Left forelimb (tissue), 1 donor: ENCODE measurements around the gene CDK9.
"Not testable (repeated sequence)": the region's sequence is repeated elsewhere in the genome, so short reads cannot be mapped to it uniquely, and the experiment has no call there.

Source experiments
- DNase-seq: peaks from one replicate; pipeline ENCODE4 v3.0.0-alpha.2; 2018; ENCODE audit warnings: low spot score

Gene CDK9

GRCh38 chr9:127826253-127826913 lies 40.5 kb downstream of the CDK9 start:
- DNase-seq = peak; percentile 62

DNA sequence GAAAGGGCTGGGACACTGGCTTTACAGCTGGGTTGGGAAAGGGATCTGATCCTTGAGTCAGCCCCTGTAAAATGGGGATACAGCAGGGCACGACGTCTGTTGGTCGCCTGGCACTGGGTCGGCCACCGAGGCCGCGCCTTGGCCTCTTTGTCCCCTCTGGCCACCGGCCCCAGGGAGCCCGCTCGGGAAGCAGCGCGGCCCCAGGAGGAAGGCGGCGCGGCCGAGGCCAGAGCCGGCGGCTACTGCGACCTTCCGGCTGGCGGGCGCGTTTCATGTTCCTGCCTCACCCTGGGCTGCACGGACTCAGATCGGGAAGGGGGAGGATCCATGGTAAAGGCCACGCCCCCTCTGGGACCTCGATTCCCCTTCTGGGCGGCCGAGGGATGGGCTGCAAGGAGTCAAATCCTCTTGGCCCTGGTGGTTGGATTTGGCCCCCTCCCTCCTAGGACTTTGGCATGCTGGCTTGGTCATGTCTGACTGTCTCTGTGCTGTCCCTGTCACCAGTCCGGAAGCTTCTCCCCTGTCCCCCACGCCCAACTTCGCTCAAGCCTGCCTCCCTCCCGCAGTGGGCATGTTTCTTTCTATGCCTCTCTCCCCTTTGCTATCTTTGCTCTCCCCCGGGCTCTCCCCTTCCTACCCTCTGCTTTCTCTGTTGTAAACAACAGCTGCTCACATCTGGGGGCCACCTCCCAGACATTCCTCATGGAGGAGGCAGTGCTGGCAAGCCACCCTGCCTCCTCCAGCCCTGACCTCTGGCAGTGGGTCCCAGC lies 42.6 kb downstream of the CDK9 start:
- DNase-seq = peak; percentile 84

DNA sequence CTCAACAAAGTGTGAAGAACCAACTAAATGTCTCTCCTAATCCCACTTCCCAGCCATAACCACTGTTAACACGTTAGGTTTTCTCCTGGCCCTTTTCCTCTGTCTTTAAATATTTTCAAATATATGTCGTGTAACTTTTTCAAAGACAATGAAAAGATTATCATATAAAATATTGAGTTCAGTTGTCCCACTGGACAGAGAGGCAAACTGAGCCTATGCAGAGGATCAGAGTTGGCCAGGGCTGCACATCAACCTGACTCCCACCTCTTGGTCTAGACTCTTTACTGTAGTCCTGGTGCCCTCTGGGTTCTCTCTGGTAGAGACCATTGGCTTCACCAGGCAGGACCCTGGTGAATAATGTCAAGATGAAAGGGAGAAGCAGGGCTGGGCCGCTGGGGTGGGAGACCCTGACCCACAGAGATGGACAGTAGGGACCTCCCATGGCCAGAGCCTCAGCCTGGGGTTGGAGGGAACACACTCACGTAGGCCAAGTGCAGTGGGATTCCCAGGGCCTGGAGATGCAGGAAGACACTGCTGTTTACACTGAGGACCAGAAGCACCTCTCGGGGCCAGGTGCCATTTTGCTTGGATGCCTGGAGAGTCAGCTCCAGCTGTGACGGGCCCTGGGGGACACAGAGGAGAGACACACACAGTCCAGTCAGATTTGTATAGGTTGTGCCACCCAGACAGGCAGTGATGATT lies 43.5 kb downstream of the CDK9 start:
- peak; percentile 53 for DNase-seq

- DNase-seq = no peak
These were observed 46.4 kb downstream of the CDK9 start for GRCh38 chr9:127832248-127832647.

DNA sequence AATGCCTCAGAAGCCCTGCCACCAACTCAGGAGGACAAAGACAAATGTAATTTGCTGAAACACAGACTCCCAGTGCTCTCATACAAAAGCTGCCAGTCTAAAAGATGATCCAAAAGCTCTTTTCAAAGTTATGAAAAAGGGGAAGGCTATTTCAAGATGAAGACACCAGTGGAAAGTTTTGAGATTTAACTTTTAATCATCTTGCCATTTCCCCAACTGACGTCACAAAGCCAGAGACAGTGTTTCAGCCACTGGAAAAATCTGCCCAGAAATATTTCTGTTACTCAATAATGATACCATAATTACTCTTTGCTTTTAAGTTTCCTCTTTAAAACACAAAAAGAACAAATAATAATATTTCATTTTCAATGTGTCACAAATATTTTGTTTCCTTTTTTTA lies 47.7 kb downstream of the CDK9 start:
- no peak for DNase-seq

DNA sequence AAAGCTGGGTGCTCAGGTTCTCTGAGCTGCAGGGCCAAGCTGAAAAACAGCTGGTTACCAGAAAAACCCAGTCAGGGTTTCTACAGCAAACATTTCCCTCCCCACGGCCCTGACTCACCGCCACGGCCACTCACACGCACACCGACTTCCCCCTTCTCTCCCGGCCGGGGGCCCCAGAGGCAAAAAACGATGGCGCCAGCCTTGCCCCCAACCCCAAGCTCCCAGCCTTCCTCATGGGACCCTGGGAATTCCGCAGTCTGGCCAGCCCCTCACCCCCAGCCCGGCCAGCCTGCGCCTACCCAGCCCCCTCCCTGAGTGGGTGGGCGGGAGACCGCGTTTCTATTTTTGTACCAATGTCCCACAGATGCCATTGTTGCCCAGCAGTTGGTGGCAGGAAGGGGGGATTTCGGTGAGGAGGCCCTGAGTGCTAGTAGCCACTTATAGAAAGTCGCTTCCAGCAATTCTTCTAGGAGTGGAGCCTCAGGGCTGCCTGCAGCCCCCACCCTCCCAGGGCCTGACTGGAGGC lies 50.2 kb downstream of the CDK9 start:
- DNase-seq = no peak

GRCh38 chr9:127836561-127836960 lies 50.7 kb downstream of the CDK9 start:
- DNase-seq = not testable (repeated sequence)

DNA sequence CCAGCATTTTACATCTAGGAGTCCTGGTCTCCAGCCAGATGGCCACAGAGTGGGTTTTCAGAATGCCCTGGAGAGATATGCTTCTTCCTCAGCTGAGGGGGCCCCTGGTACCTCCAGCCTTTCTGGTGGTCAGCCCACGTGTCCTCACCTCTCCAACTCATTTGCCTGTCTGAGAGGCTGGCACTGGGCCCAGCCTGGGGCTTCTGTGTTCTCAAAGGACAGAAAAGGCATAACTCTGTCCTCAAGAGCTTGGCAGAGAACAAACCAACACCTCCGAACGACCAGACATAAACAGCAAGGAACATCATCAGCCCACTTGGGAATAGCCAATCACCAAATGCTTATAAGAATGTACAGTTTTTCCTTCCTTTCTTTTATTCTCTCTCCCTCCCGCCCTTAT lies 51.5 kb downstream of the CDK9 start:
- DNase-seq = no peak

DNA sequence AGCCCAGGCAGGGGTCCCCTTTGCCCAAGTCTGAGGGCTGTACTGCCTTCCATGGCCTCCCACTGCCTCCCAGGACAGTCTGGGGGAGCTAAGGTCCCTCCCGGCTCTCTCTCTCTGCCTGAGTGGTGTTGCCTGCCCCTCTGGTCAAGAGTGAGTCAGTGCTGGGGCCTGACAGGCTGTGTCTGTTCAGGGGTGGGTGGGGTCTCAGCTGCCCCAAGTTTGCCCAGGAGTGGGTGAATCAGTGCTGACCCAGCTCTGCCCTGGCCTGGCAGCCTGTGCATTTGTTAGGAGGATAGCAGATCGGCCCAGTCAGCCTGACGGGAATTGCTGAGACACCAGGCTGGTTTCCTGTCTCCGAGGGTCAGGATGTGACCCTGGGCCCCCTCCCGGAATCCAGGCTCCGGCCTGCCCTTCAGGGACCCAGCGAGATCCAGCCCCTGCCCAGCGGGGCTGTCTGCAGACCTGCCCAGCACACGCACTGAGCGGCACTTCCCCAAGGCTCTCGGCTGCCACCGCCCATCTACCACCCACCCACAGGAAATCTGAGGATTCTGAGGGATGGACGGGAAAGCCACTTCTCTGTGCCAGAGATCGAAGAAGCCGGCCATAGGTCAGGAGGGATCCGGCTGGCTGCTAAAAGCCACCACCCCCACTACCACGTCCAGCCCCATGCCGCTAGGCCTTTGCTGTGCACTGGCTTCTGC lies 52.7 kb downstream of the CDK9 start:
- DNase-seq = no peak
